ENCODE measurements around the gene ADAM10.
"Not testable (repeated sequence)": the region's sequence is repeated elsewhere in the genome, so short reads cannot be mapped to it uniquely, and the experiment has no call there.

Gene ADAM10

DNA sequence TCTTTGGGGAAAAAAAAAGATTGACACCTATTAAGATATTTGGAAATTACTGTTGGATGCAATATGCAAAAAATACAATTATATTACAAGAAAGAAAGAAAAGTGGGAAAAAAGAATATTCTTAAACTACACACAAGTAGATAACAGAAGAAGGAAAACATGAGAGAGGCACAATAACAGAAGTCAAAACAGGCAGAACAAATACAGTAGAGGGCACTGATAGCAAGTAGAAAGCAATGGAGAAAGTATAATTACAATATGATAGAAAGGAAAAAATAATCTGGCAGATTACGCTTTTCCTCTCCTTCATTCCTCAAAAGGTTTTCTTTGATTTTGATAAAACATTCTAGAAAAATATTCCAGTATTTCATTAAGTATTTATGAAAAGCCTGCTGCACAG is 72.1 kb downstream of the ADAM10 start:
- DNase-seq (ENCODE audit: low read depth in 1 of 2, low spot score in 1 of 2): no peak

GRCh38 chr15:58676766-58677165 is 72.7 kb downstream of the ADAM10 start:
- DNase-seq (ENCODE audit: low read depth in 1 of 2, low spot score in 1 of 2): no peak

- no peak for DNase-seq (ENCODE audit: low read depth in 1 of 2, low spot score in 1 of 2)
Measured at GRCh38 chr15:58671186-58671585, 78.3 kb downstream of the ADAM10 start.

DNA sequence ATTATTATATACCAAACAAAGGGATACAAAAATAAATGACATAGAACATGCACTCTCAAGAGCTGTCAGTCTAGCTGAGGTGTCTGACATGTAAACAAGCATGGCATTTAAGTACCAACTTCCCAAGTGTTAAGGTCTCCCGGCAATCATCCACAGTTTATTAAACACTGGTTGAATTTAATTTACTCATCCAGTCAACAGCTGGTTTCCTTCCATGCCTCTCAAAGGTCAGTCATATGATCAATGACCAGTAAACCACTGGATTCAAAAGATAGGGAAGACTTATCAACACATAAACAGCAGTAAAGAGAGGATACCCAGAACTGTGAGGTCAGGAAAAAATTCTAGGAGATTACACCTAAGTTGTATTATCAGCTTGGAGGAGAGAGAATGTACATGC is 80.4 kb downstream of the ADAM10 start:
- DNase-seq (ENCODE audit: low read depth in 1 of 2, low spot score in 1 of 2): no peak

DNA sequence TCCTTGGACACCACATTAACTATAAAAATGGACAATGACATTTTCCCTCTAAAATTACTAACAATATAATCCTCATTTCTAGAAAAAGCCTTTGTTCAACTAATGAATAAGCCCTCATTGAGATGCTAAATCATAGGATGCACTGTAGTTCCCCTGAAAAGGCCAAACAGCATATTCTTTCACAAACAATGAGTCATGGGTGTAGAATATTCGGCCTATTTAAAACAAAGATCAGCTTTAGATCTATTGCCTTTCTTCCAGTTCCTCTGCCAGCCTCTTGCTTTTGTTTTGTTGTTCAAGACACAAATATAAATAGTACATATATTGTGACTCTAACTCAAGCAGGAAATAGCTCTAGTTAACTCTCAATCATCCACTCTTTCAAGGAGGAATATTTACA is 82.5 kb downstream of the ADAM10 start:
- no peak for DNase-seq (ENCODE audit: low read depth in 1 of 2, low spot score in 1 of 2)

GRCh38 chr15:58665672-58666071 is 83.8 kb downstream of the ADAM10 start:
- no peak for DNase-seq (ENCODE audit: low read depth in 1 of 2, low spot score in 1 of 2)

GRCh38 chr15:58650102-58650501 is 99.4 kb downstream of the ADAM10 start:
- no peak for DNase-seq (ENCODE audit: low read depth in 1 of 2, low spot score in 1 of 2)

DNA sequence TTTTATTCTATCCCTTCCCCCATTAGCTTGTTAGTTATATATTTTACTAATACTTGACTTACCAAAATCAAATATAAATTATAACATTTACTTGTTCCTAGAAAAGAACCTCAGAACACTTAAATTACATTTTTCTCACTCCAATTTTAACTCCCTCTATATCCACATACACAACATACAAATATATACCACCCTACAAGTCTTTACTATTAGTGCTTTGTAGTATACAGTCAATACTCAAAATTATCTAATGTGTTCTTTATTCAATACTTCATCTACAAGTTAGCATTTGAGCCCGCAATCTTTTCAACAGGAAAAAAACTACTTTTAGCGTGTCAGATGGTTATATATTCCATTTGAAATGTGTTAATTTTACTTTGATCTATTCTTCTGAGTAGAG is 100.3 kb downstream of the ADAM10 start:
- no peak for DNase-seq (ENCODE audit: low read depth in 1 of 2, low spot score in 1 of 2)

DNA sequence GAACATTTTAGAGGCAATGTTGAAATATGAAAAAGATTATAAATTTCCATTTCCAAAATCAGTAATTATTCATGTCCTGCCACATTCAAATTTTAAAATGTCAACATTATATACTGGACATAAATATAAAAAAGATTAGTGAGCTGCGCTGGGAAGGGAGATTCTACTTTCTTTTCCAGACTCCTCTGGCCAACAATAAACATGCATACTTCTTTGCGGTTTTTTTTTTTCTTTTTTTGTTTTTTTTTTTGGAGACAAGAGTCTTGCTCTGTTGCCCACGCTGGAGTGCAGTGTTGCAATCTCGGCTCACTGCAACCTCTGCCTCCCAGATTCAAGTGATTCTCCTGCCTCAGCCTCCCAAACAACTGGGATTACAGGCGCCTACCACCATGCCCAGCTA is 105.5 kb downstream of the ADAM10 start:
- DNase-seq (ENCODE audit: low read depth in 1 of 2, low spot score in 1 of 2): no peak

GRCh38 chr15:58641660-58642059 is 107.8 kb downstream of the ADAM10 start:
- DNase-seq (ENCODE audit: low read depth in 1 of 2, low spot score in 1 of 2): no peak

DNA sequence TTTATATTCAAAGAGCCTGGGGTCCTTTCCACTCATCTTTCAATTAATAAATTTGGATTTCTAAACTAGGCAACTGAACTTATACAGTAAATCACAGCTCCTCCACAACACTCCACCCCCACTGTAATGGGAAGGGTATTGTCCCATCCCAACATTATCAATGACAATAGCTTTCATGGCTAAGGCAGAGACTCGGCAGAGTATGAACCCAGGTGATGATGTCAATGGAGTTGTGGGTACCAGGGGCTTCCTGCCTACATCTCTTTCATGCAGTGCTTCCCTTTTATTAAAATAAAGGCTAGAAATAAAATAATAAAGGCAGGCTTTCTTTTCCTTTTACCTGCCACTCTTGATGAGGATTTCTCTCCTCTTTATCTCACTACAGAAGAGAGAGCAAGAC is 109.5 kb downstream of the ADAM10 start:
- no peak for DNase-seq (ENCODE audit: low read depth in 1 of 2, low spot score in 1 of 2)

DNA sequence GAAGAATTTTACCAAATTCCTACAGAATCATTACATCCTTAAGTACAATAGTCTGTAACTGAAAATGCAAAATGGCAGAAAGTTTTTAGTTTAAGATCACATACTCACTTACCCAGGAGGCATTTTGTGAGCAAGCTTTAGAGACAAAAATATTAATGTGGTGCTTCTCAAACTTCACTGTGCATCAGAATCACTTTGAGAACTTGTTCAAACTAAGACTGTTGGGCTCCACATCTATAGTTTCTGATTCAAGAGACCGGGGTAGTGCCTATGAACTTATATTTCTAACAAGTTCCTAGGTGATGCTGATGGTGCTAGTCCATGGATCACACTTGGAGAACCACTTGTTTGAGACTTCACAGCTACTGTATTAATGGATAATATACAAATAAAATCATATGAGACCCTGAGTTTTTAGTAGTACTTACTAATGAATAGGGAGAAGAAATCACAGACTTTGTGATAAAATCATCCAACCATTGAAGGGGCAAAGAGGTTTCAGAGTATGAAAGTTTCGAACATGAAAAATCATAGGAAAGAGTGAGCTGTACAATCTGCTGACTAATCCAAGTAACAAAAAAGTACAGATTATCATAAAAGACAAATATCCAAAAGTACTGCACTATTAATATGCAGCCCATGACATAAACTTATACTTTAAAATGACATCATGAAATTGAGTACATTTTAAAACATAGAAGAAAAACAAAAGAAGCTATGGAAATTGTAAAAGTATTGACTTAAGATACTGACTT is 110.3 kb downstream of the ADAM10 start:
- DNase-seq (ENCODE audit: low read depth in 1 of 2, low spot score in 1 of 2): no peak

GRCh38 chr15:58632789-58633188 is 116.7 kb downstream of the ADAM10 start:
- DNase-seq (ENCODE audit: low read depth in 1 of 2, low spot score in 1 of 2): no peak

DNA sequence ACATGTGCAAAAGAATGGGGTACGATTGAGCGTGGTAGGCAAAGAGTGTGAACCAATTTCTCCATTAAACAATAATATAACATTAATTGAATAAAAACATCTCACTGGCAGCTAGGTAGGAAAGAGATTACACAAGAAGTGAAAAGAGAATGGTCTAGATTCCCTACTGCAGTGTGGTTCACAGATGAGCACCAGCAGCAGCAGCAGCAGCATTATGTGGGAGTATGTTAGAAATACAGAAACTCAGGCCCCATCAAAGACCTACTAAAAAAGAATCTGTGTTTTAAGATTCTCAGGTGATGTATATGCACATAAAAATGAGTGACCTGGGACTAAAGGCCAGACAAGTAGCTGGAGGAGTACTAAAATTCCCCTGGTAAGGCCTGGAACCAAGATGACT is 118.2 kb downstream of the ADAM10 start:
- DNase-seq (ENCODE audit: low read depth in 1 of 2, low spot score in 1 of 2): no peak

DNA sequence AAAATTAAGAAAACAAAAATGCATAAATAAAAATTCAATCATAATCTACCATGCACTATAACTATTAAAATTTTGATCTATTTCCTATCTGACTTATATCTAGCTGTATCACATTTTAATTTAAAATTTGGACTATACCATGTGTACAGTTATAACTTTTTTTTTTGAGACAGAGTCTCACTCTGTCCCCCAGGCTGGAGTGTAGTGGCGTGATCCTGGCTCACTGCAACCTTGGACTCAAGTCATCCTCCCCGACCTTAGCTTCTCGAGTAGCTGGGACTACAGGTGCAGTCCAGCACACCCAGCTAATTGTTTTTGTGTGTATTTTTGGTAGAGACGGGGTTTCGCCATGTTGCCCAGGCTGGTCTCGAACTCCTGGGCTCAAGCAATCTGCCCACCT is 119.9 kb downstream of the ADAM10 start:
- no peak for DNase-seq (ENCODE audit: low read depth in 1 of 2, low spot score in 1 of 2)

GRCh38 chr15:58628206-58628947 is 121.1 kb downstream of the ADAM10 start:
- no peak for DNase-seq (ENCODE audit: low read depth in 1 of 2, low spot score in 1 of 2)

GRCh38 chr15:58627701-58628100 is 121.8 kb downstream of the ADAM10 start:
- no peak for DNase-seq (ENCODE audit: low read depth in 1 of 2, low spot score in 1 of 2)

- DNase-seq (ENCODE audit: low read depth in 1 of 2, low spot score in 1 of 2): no peak
Measured at GRCh38 chr15:58627046-58627445, 122.5 kb downstream of the ADAM10 start.

- no peak for DNase-seq (ENCODE audit: low read depth in 1 of 2, low spot score in 1 of 2)
Measured at GRCh38 chr15:58626378-58626777, 123.1 kb downstream of the ADAM10 start.

- DNase-seq (ENCODE audit: low read depth in 1 of 2, low spot score in 1 of 2): no peak
Measured at GRCh38 chr15:58622877-58623276, 126.6 kb downstream of the ADAM10 start.

GRCh38 chr15:58620268-58620667 is 129.2 kb downstream of the ADAM10 start:
- not testable (repeated sequence) for DNase-seq (ENCODE audit: low read depth in 1 of 2, low spot score in 1 of 2)

DNA sequence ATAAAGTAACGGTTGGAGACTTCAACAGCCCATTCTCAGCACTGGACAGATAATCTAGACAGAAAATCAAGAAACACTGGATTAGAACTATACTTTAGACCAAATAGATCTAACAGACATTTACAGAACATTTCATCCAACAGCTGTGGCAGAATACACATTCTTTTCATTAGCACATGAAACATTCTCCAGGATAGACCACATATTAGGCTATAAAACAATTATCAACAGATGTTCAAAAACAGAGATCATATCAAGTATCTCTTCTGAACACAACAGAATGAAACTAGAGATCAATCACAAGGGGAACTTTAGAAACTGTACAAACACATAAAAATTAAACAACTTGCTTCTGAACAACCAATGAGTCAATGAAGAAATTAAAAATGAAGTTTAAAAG is 133.3 kb downstream of the ADAM10 start:
- no peak for DNase-seq (ENCODE audit: low read depth in 1 of 2, low spot score in 1 of 2)
